SKM-1 (cell line): Measurements from ENCODE around the gene OR4F17.
"Not testable (repeated sequence)": the region's sequence is repeated elsewhere in the genome, so short reads cannot be mapped to it uniquely, and the experiment has no call there.

Source experiments
- DNase-seq: peaks from one replicate; lab custom pipeline; 2025; ENCODE audit not compliant: unreplicated experiment; lab: John Stamatoyannopoulos, UW

OR4F17 gene, protein sequence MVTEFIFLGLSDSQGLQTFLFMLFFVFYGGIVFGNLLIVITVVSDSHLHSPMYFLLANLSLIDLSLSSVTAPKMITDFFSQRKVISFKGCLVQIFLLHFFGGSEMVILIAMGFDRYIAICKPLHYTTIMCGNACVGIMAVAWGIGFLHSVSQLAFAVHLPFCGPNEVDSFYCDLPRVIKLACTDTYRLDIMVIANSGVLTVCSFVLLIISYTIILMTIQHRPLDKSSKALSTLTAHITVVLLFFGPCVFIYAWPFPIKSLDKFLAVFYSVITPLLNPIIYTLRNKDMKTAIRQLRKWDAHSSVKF

GRCh38 chr19:106804-107203, at the start of gene OR4F17:
TSS of gene OR4F17 (plus strand) at chr19:107104. CDS start at chr19:110679, 3,575 bp downstream.
- DNase-seq = not testable (repeated sequence)

DNA sequence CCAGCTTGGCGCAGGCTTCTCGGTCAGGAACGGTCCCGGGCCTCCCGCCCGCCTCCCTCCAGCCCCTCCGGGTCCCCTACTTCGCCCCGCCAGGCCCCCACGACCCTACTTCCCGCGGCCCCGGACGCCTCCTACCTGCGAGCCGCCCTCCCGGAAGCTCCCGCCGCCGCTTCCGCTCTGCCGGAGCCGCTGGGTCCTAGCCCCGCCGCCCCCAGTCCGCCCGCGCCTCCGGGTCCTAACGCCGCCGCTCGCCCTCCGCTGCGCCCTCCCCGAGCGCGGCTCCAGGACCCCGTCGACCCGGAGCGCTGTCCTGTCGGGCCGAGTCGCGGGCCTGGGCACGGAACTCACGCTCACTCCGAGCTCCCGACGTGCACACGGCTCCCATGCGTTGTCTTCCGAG, 36.1 kb upstream of the OR4F17 start:
- not testable (repeated sequence) for DNase-seq

GRCh38 chr19:82864-83263, 24.0 kb upstream of the OR4F17 start:
- DNase-seq = not testable (repeated sequence)

GRCh38 chr19:83626-84025, 23.3 kb upstream of the OR4F17 start:
- not testable (repeated sequence) for DNase-seq

- not testable (repeated sequence) for DNase-seq
Measured at GRCh38 chr19:90678-91077, 16.2 kb upstream of the OR4F17 start.

GRCh38 chr19:94794-95193, 12.1 kb upstream of the OR4F17 start:
- DNase-seq = not testable (repeated sequence)

- not testable (repeated sequence) for DNase-seq
Measured at GRCh38 chr19:97647-98046, 9.3 kb upstream of the OR4F17 start.

GRCh38 chr19:120443-121140, 13.7 kb downstream of the OR4F17 start:
- not testable (repeated sequence) for DNase-seq
